NCI-H2029 (cell line): ENCODE measurements around the gene C3orf70.

ENCODE experiments used
- DNase-seq: peaks from one replicate; lab custom pipeline; 2025; lab: John Stamatoyannopoulos, UW

C3orf70 gene

GRCh38 chr3:185051801-185052200 lies 101.1 kb downstream of the C3orf70 start:
- DNase-seq = no peak

- no peak for DNase-seq
Observed at GRCh38 chr3:185049710-185050109, 103.2 kb downstream of the C3orf70 start.

- DNase-seq = no peak
Observed at GRCh38 chr3:185046603-185047002, 106.3 kb downstream of the C3orf70 start.

- DNase-seq = no peak
Observed at GRCh38 chr3:185046164-185046515, 106.7 kb downstream of the C3orf70 start.

GRCh38 chr3:185042312-185043050 lies 110.4 kb downstream of the C3orf70 start:
- DNase-seq = no peak

- DNase-seq = no peak
Observed at GRCh38 chr3:185041540-185041939, 111.3 kb downstream of the C3orf70 start.

- no peak for DNase-seq
Observed at GRCh38 chr3:185040425-185040824, 112.4 kb downstream of the C3orf70 start.

- DNase-seq = no peak
Observed at GRCh38 chr3:185037801-185038200, 115.1 kb downstream of the C3orf70 start.

GRCh38 chr3:185030951-185031350 lies 121.9 kb downstream of the C3orf70 start:
- no peak for DNase-seq

- DNase-seq = no peak
Observed at GRCh38 chr3:185030399-185030798, 122.5 kb downstream of the C3orf70 start.

GRCh38 chr3:185029086-185029485 lies 123.8 kb downstream of the C3orf70 start:
- DNase-seq = no peak

- DNase-seq = no peak
Observed at GRCh38 chr3:185028121-185028520, 124.7 kb downstream of the C3orf70 start.
